Renal pelvis (tissue), 4 donors: ENCODE data around the gene ADGRE1. TPM values are rescaled to one million over a fixed set of nuclear protein-coding genes. Genes with fewer than 3 reads are reported as not detected.

Experiments
- DNase-seq: peaks from one replicate; pipeline ENCODE4 v3.0.0-alpha.2; 2013
- polyA plus RNA-seq, 3 donors: library from polyadenylated mRNA; unstranded; fragments of 120-200 nt; gene quantifications; one replicate each; pipeline ENCODE4 v1.2.1, GENCODE V29; 2013; ENCODE audit not compliant: insufficient read length in 3 of 3

ADGRE1 gene
- polyA plus RNA-seq, 3 donors: 0.16 TPM; not detected in 2

DNA sequence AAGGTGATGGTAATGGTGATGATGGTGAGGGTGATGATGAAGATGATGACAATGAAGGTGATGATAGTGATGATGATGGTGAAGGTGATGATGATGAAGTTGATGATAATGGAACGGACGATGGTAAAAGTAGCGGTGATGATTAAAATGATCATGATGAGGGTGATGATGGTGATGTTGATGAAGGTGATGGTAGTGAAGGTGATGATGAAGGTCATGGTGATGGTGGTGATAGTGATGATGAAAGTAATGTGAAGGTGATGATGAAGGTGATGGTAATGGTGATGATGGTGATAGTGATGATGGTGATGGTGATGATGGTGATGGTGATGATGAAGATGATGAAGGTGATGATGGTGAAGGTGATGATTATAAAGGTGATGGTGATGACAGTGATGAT is 67.7 kb downstream of the ADGRE1 start:
- DNase-seq: no peak

- no peak for DNase-seq
These were observed 69.2 kb downstream of the ADGRE1 start for GRCh38 chr19:6956573-6956972.

DNA sequence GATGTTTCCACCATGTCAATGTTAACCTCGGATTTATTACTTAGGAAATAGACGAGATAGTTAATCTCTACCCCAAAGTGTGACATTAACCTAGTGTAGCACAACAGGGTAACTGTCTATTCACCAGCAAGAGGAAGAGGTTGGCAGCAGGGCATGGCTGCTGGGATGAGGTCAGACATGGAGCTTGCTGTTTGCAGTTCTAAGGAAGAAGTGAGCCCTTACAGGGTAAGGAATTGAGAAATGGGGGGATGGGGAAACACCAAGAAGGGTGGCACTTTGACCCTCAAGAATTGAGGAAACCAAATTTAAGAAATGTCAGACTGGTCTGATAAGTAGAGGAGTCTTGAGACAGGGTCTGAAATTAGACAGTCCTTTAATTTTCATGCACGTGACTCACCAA is 71.4 kb downstream of the ADGRE1 start:
- no peak for DNase-seq

DNA sequence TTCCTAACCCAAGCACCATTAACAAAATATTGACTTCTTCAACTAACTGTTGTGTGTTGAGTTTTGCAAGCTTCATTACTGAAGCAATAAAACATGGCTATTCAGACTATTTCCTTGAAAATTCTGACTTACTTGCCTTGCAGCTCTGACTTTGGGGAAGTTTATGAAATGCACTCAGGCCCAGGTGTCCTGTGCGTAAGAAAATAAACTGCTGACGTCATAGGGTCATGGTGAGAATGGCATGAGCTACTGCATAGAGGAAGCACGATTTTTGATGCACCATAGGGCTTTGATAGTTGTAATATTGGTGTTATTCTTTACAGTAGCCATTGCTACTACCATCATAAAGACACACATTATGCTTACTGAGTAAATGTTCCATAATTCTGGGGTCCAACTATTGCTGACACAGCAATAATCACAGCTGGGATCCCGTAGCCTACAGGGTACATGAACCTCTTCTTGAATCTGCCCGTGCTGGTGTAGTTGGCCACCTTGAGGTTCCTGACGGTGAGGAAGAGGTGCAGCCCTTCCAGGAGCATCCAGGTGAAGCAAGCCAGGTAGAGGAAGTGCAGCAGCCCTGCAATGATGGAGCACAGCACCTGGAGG is 76.0 kb downstream of the ADGRE1 start:
- DNase-seq: no peak

GRCh38 chr19:6963937-6964336 is 76.6 kb downstream of the ADGRE1 start:
- no peak for DNase-seq

- DNase-seq: no peak
These were observed 80.6 kb downstream of the ADGRE1 start for GRCh38 chr19:6967967-6968366.

GRCh38 chr19:6969490-6969889 is 82.1 kb downstream of the ADGRE1 start:
- no peak for DNase-seq

DNA sequence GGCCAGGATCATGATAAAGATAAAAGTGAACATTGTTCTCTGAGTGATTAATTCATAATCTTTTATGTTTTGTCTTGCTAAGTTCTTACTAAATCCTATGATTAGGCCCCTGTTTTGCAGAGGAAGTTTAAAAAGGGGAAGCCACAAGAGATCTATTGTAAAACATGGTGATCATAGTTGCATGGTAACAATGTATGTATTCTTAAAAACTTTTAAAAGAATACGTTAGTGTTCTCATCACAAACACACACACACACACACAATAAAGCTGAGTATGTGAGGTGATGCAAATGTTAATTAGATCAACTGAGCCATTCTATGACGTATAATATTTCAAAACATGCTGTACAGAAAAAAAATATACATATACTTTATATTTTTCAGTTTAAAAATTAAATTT is 82.6 kb downstream of the ADGRE1 start:
- DNase-seq: no peak

DNA sequence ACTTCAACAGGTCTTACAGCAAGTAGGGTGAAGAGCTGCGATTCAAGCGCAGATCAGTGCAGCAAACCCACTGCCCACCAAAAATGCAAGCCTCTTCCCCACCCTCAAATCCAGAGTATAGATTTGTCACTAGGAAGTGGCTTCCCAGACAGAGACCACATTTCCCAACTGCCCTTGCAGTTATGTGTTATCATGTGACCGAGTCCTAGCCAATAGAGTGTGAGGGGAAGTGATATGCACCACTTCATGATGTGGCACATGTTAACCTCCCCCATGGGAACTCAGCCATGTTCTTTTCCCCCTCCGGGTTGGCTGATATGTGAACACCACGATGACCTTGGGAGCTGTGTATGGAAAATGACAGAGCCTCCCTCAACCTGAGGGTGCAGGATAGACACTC is 83.1 kb downstream of the ADGRE1 start:
- DNase-seq: no peak

GRCh38 chr19:6971366-6971765 is 84.0 kb downstream of the ADGRE1 start:
- no peak for DNase-seq

DNA sequence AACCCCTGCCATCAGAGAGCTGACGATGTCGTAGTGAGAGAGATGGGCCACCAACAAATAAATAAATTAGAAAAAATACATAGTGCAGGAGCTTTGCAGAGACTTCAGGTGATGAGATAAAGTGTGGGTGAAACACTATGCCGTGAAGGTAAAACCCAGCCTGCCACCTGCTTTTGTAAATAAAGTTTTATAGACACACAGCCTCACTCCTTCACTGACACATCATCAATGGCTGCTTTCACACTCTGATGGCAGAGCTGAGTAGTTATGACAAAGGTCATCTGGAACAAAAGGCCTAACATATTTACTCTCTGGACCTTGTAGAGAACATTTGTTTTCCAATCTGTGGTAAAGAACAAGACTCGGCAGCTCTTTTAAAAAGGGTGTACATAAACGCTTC is 88.8 kb downstream of the ADGRE1 start:
- DNase-seq: no peak

- DNase-seq: no peak
These were observed 92.0 kb downstream of the ADGRE1 start for GRCh38 chr19:6979399-6979798.

GRCh38 chr19:6983448-6983847 is 96.1 kb downstream of the ADGRE1 start:
- no peak for DNase-seq

DNA sequence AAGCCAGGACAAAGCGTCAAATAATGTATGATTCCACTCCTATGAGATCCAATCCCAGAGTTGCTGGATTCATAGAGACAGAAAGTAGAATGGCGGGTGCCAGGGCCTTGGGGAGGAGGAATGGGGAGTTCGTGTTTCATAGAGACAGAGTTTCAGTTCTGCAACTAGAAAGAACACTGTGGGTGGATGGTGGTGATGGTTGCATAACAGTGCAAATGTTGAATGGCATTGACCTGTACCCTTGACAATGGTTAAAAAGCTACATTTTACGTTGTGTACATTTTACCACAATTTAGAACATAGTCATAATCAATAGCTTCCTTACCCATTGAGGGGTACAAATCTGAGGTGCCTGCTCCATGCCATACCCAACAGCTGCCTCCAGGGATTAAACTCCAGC is 100.5 kb downstream of the ADGRE1 start:
- no peak for DNase-seq

DNA sequence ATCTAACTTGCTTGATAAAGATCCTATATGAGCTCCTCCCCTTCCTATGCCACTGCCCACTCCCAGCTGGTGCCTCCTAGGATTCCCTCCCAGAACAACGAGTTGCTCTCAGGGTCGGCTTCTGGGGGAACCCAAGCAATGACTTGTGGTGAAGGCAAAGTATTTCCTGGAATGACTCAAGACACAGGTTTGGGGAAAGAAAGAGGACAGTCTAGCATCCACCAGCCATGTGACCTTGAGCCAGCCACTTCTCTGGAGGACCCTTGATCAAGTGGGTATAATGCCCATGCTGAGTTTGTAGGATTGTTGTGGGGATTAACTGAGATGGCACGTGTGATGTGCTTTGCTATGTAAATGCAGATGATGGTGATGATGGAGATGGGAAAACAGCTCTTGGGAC is 100.9 kb downstream of the ADGRE1 start:
- DNase-seq: no peak

Other genes starting within 250 kb of the ADGRE1 start
- gene TNFSF14, start 217.4 kb upstream of the ADGRE1 start, polyA plus RNA-seq: under 1 TPM; 0.03 to 0.08 (median 0.06) TPM
- 10 to 100 TPM; 20.1 to 23.3 (median 21.2) TPM for gene C3, start 166.9 kb upstream of the ADGRE1 start, polyA plus RNA-seq
- gene GPR108, start 150.0 kb upstream of the ADGRE1 start, polyA plus RNA-seq: 10 to 100 TPM; 67.3 to 90.0 (median 68.0) TPM
- gene TRIP10, start 147.9 kb upstream of the ADGRE1 start, polyA plus RNA-seq: 10 to 100 TPM; 51.7 to 71.8 (median 58.3) TPM
- gene SH2D3A, start 120.1 kb upstream of the ADGRE1 start, polyA plus RNA-seq: 10 to 100 TPM in 2 of 3 donors, 1 to 10 TPM in 1; 5.7 to 10.1 (median 10.0) TPM
- gene VAV1, start 114.9 kb upstream of the ADGRE1 start, polyA plus RNA-seq: 1 to 10 TPM; 1.8 to 2.1 (median 1.9) TPM
- not detected for gene MBD3L2B, start 133.9 kb downstream of the ADGRE1 start, polyA plus RNA-seq
- not detected for gene MBD3L5, start 143.0 kb downstream of the ADGRE1 start, polyA plus RNA-seq
- not detected for gene MBD3L4, start 152.6 kb downstream of the ADGRE1 start, polyA plus RNA-seq
- not detected for gene MBD3L2, start 161.7 kb downstream of the ADGRE1 start, polyA plus RNA-seq
- gene MBD3L3, start 171.1 kb downstream of the ADGRE1 start, polyA plus RNA-seq: not detected
- gene ZNF557, start 182.1 kb downstream of the ADGRE1 start, polyA plus RNA-seq: 10 to 100 TPM in 1 of 3 donors, 1 to 10 TPM in 2; 7.2 to 10.2 (median 9.6) TPM